WTC11 (cell line): Measurements from ENCODE around the gene NEO1. TPM values are rescaled to one million over a fixed set of nuclear protein-coding genes. Genes with fewer than 3 reads are reported as not detected.

Source experiments
- ATAC-seq: fragments of 200-7000 bp; cut with Tn5 transposase; 2 replicates; pipeline ENCODE4 v1.10.0; 2021; ENCODE audit warnings: mild to moderate bottlenecking, moderate library complexity
- CTCF ChIA-PET: fragments of 300-600 bp; sonication (Branson Sonifier 250); formaldehyde crosslinking; loops from one replicate; lab custom pipeline; 2021; ENCODE audit warnings: antibody characterized with exemption; lab: Charles Lee
- POLR2A ChIA-PET: fragments of 350-600 bp; sonication (Branson Sonifier 250); formaldehyde crosslinking; loops from one replicate; lab custom pipeline; 2021; ENCODE audit warnings: antibody characterized with exemption; lab: Charles Lee
- DNase-seq: peaks from one replicate; pipeline ENCODE4 v3.0.0; 2021; ENCODE audit warnings: low spot score
- H3K27ac Mint-ChIP-seq: 2 replicates; pipeline ENCODE4 v1.8.0; 2021; ENCODE audit warnings: mixed read lengths
- H3K27me3 Mint-ChIP-seq: 2 replicates; pipeline ENCODE4 v1.8.0; 2021; ENCODE audit warnings: low read depth, mild to moderate bottlenecking, moderate library complexity, mixed read lengths
- H3K36me3 Mint-ChIP-seq: 2 replicates; pipeline ENCODE4 v1.8.0; 2021; ENCODE audit warnings: mixed read lengths
- H3K4me1 Mint-ChIP-seq: 2 replicates; pipeline ENCODE4 v1.8.0; 2022; ENCODE audit warnings: mixed read lengths
- H3K4me3 Mint-ChIP-seq: 2 replicates; pipeline ENCODE4 v1.8.0; 2021; ENCODE audit warnings: mild to moderate bottlenecking, moderate library complexity, mixed read lengths
- H3K9me3 Mint-ChIP-seq: 2 replicates; pipeline ENCODE4 v1.8.0; 2021; ENCODE audit warnings: mixed read lengths
- CREM ChIP-seq: sonication (generic); formaldehyde crosslinking; IDR thresholded peaks from 2 replicates; pipeline ENCODE4 v1.8.1; 2022; ENCODE audit warnings: mild to moderate bottlenecking, missing genetic modification reagents, moderate library complexity
- KAT7 ChIP-seq: sonication (generic); formaldehyde crosslinking; IDR thresholded peaks from 2 replicates; pipeline ENCODE4 v1.8.1; 2023; ENCODE audit warnings: missing genetic modification reagents, mild to moderate bottlenecking, borderline replicate concordance
- MYBL2 ChIP-seq: sonication (generic); formaldehyde crosslinking; IDR thresholded peaks from 2 replicates; pipeline ENCODE4 v1.8.1; 2023; ENCODE audit warnings: mild to moderate bottlenecking, moderate library complexity, missing genetic modification reagents
- NR1H2 ChIP-seq: sonication (generic); formaldehyde crosslinking; IDR thresholded peaks from 2 replicates; pipeline ENCODE4 v1.9.0; 2021; ENCODE audit warnings: mild to moderate bottlenecking, moderate library complexity, missing genetic modification reagents
- PREB ChIP-seq: sonication (generic); formaldehyde crosslinking; IDR thresholded peaks from 2 replicates; pipeline ENCODE4 v1.8.1; 2022; ENCODE audit warnings: mild to moderate bottlenecking, missing genetic modification reagents, moderate library complexity, borderline replicate concordance
- PRRX2 ChIP-seq: fragments of 250-450 bp; sonication (Bioruptor Pico); IDR thresholded peaks from 2 replicates; pipeline ENCODE4 v1.8.0; 2021; ENCODE audit warnings: mild to moderate bottlenecking
- SOX15 ChIP-seq: fragments of 250-450 bp; sonication (Bioruptor Pico); IDR thresholded peaks from 2 replicates; pipeline ENCODE4 v1.9.0; 2021; ENCODE audit warnings: mild to moderate bottlenecking
- ZSCAN18 ChIP-seq: fragments of 250-450 bp; sonication (Bioruptor Pico); IDR thresholded peaks from 2 replicates; pipeline ENCODE4 v2.1.2; 2022; ENCODE audit warnings: mild to moderate bottlenecking, moderate library complexity
- total RNA-seq: library from RNA; stranded (reverse); gene quantifications from 3 replicates; pipeline ENCODE4 v1.2.3, GENCODE V29; 2021
- TF ChIP-seq, protein P1 (sequence below): sonication (generic); formaldehyde crosslinking; IDR thresholded peaks from 2 replicates; pipeline ENCODE4 v1.8.0; 2023; ENCODE audit warnings: missing genetic modification reagents, mild to moderate bottlenecking, borderline replicate concordance
- TF ChIP-seq, protein P2 (sequence below): sonication (generic); formaldehyde crosslinking; IDR thresholded peaks from 2 replicates; pipeline ENCODE4 v1.8.0; 2022; ENCODE audit warnings: missing genetic modification reagents
- TF ChIP-seq, protein P3 (sequence below): fragments of 250-450 bp; sonication (Bioruptor Pico); conservative IDR thresholded peaks from 2 replicates; pipeline ENCODE4 v1.9.0; 2021; ENCODE audit warnings: mild to moderate bottlenecking
- TF ChIP-seq, protein P4 (sequence below): sonication (generic); formaldehyde crosslinking; IDR thresholded peaks from 2 replicates; pipeline ENCODE4 v1.8.1; 2023; ENCODE audit warnings: mild to moderate bottlenecking, missing genetic modification reagents, moderate library complexity

NEO1 gene
- total RNA-seq, 1 experiment from 2014 or later: 37.1 TPM

GRCh38 chr15:73254598-73254997, 202.3 kb downstream of the NEO1 start:
- no peaks in the 10 kb centered on the region for H3K9me3 Mint-ChIP-seq
- no peaks in the 10 kb centered on the region for H3K4me1 Mint-ChIP-seq
- H3K27ac Mint-ChIP-seq: no peak overlapping the region
- no peaks in the 10 kb centered on the region for H3K27me3 Mint-ChIP-seq
- TF ChIP-seq, protein P1, sequence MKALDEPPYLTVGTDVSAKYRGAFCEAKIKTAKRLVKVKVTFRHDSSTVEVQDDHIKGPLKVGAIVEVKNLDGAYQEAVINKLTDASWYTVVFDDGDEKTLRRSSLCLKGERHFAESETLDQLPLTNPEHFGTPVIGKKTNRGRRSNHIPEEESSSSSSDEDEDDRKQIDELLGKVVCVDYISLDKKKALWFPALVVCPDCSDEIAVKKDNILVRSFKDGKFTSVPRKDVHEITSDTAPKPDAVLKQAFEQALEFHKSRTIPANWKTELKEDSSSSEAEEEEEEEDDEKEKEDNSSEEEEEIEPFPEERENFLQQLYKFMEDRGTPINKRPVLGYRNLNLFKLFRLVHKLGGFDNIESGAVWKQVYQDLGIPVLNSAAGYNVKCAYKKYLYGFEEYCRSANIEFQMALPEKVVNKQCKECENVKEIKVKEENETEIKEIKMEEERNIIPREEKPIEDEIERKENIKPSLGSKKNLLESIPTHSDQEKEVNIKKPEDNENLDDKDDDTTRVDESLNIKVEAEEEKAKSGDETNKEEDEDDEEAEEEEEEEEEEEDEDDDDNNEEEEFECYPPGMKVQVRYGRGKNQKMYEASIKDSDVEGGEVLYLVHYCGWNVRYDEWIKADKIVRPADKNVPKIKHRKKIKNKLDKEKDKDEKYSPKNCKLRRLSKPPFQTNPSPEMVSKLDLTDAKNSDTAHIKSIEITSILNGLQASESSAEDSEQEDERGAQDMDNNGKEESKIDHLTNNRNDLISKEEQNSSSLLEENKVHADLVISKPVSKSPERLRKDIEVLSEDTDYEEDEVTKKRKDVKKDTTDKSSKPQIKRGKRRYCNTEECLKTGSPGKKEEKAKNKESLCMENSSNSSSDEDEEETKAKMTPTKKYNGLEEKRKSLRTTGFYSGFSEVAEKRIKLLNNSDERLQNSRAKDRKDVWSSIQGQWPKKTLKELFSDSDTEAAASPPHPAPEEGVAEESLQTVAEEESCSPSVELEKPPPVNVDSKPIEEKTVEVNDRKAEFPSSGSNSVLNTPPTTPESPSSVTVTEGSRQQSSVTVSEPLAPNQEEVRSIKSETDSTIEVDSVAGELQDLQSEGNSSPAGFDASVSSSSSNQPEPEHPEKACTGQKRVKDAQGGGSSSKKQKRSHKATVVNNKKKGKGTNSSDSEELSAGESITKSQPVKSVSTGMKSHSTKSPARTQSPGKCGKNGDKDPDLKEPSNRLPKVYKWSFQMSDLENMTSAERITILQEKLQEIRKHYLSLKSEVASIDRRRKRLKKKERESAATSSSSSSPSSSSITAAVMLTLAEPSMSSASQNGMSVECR: no peak
- TF ChIP-seq, protein P2, sequence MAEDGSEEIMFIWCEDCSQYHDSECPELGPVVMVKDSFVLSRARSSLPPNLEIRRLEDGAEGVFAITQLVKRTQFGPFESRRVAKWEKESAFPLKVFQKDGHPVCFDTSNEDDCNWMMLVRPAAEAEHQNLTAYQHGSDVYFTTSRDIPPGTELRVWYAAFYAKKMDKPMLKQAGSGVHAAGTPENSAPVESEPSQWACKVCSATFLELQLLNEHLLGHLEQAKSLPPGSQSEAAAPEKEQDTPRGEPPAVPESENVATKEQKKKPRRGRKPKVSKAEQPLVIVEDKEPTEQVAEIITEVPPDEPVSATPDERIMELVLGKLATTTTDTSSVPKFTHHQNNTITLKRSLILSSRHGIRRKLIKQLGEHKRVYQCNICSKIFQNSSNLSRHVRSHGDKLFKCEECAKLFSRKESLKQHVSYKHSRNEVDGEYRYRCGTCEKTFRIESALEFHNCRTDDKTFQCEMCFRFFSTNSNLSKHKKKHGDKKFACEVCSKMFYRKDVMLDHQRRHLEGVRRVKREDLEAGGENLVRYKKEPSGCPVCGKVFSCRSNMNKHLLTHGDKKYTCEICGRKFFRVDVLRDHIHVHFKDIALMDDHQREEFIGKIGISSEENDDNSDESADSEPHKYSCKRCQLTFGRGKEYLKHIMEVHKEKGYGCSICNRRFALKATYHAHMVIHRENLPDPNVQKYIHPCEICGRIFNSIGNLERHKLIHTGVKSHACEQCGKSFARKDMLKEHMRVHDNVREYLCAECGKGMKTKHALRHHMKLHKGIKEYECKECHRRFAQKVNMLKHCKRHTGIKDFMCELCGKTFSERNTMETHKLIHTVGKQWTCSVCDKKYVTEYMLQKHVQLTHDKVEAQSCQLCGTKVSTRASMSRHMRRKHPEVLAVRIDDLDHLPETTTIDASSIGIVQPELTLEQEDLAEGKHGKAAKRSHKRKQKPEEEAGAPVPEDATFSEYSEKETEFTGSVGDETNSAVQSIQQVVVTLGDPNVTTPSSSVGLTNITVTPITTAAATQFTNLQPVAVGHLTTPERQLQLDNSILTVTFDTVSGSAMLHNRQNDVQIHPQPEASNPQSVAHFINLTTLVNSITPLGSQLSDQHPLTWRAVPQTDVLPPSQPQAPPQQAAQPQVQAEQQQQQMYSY (CRISPR knock-in tag): no peak
- TF ChIP-seq, protein P3, sequence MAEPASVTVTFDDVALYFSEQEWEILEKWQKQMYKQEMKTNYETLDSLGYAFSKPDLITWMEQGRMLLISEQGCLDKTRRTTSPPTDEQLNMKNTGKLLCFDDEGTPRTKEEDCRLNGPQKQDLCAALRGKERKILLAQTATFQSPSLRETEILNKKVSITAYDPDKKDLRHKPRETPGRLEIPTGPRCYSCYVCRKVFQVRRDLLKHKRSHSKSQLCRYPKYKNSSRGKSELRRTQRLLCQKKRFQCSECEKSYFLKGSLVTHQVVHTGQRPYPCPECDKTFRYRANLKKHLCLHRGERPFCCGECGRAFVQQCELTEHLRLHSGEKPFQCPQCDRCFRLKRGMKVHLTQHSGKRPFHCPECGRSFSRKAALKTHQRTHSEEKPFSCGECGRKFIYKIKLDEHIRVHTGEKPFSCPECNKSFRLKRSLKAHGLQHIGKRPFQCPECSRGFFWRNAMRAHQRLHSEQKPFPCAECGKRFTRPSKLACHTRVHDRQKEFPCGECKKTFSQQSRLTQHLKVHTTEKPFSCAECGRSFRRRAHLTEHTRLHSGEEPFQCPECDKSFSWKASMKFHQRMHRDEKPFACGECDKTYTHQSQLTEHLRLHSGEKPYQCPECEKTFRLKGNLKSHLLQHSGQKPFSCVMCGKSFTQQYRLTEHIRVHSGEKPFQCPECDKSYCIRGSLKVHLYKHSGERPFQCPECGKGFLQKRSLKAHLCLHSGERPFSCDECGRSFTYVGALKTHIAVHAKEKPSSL (CRISPR knock-in tag): no peak
- TF ChIP-seq, protein P4, sequence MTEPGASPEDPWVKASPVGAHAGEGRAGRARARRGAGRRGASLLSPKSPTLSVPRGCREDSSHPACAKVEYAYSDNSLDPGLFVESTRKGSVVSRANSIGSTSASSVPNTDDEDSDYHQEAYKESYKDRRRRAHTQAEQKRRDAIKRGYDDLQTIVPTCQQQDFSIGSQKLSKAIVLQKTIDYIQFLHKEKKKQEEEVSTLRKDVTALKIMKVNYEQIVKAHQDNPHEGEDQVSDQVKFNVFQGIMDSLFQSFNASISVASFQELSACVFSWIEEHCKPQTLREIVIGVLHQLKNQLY (CRISPR knock-in tag): no peak
- TF ChIP-seq PRRX2 (CRISPR knock-in tag): no peak
- TF ChIP-seq PREB (CRISPR knock-in tag): no peak
- TF ChIP-seq MYBL2: no peak
- no peak for TF ChIP-seq ZSCAN18
- TF ChIP-seq CREM: no peak
- TF ChIP-seq SOX15 (CRISPR knock-in tag): no peak
- TF ChIP-seq KAT7: no peak
- TF ChIP-seq NR1H2: no peak
- POLR2A ChIA-PET: no interaction called here
- CTCF ChIA-PET: interaction anchor here (0.7 to 6.7 kb wide), 3 partner anchors 10 to 19 kb away, joined by 3 to 29 read pairs (median 9); no protein-coding TSS in a partner anchor
- no peak for DNase-seq
- ATAC-seq: no peak
- H3K4me3 Mint-ChIP-seq: no peak overlapping the region
- H3K36me3 Mint-ChIP-seq: peaks cover 24% of the 10 kb centered on the region
